Sigmoid colon (tissue), 4 donors: ENCODE results near the gene TCAF1.

ENCODE experiments used
- EP300 ChIP-seq, 4 donors: sonication (generic); formaldehyde crosslinking; IDR thresholded peaks; one replicate each; pipeline ENCODE4 v1.6.1; 2017; ENCODE audit warnings: antibody characterized with exemption in 4 of 4
- TF ChIP-seq, protein P1 (sequence below), 4 experiments: fragments of 450-650 bp in 3 of 4; fragments of 200-600 bp in 1 of 4; IDR thresholded peaks; one replicate each; pipeline ENCODE4 v1.5.1; 2016 to 2019; ENCODE audit warnings: antibody characterized with exemption in 4 of 4, mild to moderate bottlenecking in 3 of 4, moderate library complexity in 2 of 4

- TF ChIP-seq, protein P1, sequence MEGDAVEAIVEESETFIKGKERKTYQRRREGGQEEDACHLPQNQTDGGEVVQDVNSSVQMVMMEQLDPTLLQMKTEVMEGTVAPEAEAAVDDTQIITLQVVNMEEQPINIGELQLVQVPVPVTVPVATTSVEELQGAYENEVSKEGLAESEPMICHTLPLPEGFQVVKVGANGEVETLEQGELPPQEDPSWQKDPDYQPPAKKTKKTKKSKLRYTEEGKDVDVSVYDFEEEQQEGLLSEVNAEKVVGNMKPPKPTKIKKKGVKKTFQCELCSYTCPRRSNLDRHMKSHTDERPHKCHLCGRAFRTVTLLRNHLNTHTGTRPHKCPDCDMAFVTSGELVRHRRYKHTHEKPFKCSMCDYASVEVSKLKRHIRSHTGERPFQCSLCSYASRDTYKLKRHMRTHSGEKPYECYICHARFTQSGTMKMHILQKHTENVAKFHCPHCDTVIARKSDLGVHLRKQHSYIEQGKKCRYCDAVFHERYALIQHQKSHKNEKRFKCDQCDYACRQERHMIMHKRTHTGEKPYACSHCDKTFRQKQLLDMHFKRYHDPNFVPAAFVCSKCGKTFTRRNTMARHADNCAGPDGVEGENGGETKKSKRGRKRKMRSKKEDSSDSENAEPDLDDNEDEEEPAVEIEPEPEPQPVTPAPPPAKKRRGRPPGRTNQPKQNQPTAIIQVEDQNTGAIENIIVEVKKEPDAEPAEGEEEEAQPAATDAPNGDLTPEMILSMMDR (IDR thresholded peaks at IDR 0.05), result no peak
- TF ChIP-seq EP300 (IDR thresholded peaks at IDR 0.05), result no peak
Measured at GRCh38 chr7:143850682-143851081, 51.3 kb downstream of the TCAF1 start.
